LNCAP (cell line): ENCODE results near the gene CEMIP.

Experiments used
- TF ChIP-seq, protein P1 (sequence below): fragments of 450-650 bp; IDR thresholded peaks from 2 replicates; pipeline ENCODE4 v1.5.1; 2017; ENCODE audit warnings: mild to moderate bottlenecking

CEMIP gene

DNA sequence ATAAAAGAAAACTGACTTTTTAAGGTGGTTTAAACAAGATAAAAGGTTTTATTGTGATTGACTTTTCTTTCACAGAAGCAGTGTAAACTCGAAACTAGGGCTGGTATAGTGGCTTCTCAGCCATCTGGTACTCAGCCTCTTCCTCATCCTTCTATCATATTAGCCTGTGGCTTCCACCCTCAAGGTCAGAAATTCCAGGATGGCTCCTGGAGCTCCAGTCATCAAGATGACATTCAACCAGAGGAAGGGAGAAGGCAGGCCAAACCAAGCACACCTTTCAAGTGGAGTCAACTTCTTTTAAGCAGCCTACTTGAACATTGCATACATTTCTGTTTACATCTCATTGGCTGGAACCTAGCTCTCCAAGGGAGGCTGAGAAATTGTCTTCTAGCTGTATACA is 211.8 kb downstream of the CEMIP start:
- TF ChIP-seq, protein P1, sequence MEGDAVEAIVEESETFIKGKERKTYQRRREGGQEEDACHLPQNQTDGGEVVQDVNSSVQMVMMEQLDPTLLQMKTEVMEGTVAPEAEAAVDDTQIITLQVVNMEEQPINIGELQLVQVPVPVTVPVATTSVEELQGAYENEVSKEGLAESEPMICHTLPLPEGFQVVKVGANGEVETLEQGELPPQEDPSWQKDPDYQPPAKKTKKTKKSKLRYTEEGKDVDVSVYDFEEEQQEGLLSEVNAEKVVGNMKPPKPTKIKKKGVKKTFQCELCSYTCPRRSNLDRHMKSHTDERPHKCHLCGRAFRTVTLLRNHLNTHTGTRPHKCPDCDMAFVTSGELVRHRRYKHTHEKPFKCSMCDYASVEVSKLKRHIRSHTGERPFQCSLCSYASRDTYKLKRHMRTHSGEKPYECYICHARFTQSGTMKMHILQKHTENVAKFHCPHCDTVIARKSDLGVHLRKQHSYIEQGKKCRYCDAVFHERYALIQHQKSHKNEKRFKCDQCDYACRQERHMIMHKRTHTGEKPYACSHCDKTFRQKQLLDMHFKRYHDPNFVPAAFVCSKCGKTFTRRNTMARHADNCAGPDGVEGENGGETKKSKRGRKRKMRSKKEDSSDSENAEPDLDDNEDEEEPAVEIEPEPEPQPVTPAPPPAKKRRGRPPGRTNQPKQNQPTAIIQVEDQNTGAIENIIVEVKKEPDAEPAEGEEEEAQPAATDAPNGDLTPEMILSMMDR: no peak

DNA sequence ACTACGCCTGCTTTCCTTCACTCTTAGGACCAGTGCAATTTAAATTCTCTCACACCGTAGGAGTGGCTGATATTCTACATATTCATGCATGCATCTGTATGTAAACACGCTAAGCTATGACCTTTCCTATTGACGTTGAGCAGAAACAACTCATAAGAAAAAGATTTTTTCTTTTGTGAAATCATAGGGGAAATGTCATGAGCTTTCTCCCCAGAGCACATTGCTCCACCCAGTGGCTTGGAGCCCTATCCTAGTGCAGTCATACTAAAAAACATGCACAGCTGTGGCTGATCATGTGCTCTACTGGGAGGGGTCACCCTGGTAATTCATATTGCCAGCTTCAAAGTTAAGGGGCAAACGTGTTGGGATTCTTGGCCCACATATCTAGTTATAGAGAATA is 212.3 kb downstream of the CEMIP start:
- TF ChIP-seq, protein P1: no peak

DNA sequence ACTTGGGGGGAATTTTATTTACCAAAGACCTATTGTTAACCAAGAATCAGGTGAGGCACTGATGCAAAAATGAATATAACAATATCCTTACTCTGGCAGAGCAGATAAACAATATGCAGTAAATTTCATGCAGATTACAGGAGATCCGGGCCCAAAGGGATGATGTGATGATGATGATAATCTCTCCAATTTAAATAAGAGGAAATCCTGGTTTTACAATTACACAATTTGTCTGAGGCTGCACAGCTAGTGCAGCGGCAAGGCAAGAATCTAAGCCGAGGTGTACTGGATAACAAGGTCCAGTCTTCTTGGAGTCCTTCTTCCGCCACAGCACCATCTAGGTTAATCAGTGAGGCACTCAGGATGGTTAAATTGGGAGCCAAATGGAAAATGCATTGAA is 212.8 kb downstream of the CEMIP start:
- TF ChIP-seq, protein P1: no peak

DNA sequence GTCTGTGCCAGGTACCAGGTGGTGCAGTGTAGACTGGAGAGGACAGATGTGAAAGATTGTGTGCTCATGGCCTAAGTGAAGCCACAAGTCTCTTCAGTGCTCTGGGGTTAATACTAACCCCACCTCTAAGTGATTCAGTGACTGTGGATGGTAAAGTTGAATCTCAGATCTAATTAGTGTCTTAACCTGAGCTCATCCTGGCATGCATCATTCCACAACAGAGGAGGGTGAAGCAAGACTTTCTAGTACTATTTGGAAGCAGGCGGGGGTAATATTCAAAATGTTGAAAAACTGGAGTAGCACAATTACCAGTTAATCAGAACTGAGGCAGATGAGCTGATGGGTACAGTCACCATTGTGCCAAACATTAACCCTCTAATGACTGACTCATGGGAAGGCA is 213.3 kb downstream of the CEMIP start:
- TF ChIP-seq, protein P1: no peak

DNA sequence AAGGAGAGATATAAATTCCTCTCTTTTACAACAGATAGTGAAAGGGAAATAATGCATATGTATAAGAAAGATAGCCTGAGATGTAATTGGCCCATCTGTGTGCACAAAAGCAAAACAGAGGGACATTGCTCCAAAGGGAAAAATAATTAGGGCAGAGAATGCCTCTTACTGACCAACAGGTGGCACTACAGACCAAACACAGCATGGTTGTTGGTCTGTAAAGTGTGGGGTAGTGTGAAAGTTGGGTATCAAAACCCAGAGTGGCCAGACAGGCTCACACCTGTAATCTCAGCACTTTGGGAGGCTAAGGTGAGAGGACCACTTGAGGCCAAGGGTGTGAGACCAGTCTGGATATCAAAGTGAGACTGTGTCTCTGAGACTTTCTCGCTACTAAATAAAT is 217.1 kb downstream of the CEMIP start:
- TF ChIP-seq, protein P1: peak; percentile 54

DNA sequence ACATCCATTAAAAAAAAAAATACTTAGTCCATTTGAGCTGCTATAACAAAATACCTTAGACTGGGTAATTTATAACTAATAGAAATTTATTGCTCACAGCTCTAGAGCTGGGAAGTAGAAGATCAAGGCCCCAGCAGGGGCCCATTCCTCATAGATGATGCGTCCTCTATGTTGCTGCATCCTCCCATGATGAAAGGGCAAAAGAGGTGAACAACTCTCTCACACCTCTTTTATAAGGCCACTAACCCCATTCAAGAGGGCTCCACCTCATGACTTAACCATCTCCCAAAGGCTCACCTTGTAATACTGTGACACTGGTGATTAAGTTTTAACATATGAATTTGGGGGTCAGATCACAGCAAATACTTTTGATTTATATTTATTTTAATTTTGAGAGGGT is 218.5 kb downstream of the CEMIP start:
- TF ChIP-seq, protein P1: no peak

DNA sequence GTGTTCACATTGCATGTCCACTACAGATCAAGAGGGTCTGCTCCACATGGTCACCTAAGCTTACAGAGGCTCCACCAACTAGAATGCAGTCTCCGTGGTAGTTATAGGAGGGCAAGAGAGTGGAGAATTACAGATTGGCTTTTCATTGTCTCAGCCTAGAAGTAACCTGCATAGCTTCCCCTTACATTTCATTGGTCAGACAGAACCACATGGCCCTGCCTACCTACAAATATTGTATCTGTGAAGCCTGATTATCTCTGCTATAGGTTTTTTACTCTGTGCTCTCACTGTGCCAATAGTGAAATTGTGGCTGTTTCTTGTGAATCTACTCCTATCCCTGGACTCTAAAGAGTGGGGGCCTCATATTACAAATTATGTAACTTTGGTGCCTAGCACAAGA is 219.1 kb downstream of the CEMIP start:
- TF ChIP-seq, protein P1: no peak

DNA sequence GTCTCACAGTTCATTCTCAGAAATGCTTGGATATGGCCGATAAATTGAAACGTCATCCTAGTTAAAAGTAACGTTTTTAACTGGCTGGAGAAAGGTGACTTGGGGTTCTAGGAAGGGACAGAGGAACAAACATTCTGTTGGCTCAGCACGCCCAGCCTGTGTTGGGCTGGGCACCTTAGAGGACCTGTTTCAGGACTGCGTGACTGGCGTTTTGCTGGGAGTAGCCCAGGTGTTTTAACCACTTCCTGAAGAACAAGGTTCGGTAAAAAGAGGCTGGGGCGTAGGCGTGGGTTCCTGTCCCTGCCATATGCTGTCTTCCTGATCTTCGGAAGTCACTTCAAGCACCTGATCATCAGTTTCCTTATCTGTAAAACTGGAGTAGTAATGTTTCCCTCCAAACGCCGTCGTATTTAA is 220.5 kb downstream of the CEMIP start:
- TF ChIP-seq, protein P1: no peak
